Stomach smooth muscle (tissue), 2 donors: ENCODE data around the gene RIT2.
"Not testable (repeated sequence)": the region's sequence is repeated elsewhere in the genome, so short reads cannot be mapped to it uniquely, and the experiment has no call there.

Experiments used
- H3K27ac ChIP-seq: one replicate; pipeline ENCODE4 v1.7.0; 2013; ENCODE audit warnings: mild to moderate bottlenecking, low read length, inconsistent platforms
- H3K27me3 ChIP-seq, 2 donors: one replicate each; pipeline ENCODE4 v1.7.0; 2013; ENCODE audit warnings: low read length in 2 of 2; ENCODE audit not compliant: insufficient read depth in 2 of 2, control insufficient read depth in 1 of 2
- H3K36me3 ChIP-seq, 2 donors: one replicate each; pipeline ENCODE4 v1.7.0; 2013; ENCODE audit warnings: low read length in 2 of 2; ENCODE audit not compliant: control insufficient read depth in 2 of 2, insufficient read depth in 2 of 2
- H3K4me1 ChIP-seq: one replicate; pipeline ENCODE4 v1.7.0; 2013; ENCODE audit warnings: low read length; ENCODE audit not compliant: control insufficient read depth, insufficient read depth
- H3K4me3 ChIP-seq, 2 donors: one replicate each; pipeline ENCODE4 v1.7.0; 2013; ENCODE audit warnings: low read length in 2 of 2
- H3K9ac ChIP-seq, 2 donors: one replicate each; pipeline ENCODE4 v1.7.0; 2013; ENCODE audit warnings: low read length in 2 of 2, mild to moderate bottlenecking in 1 of 2
- H3K9me3 ChIP-seq, 2 donors: one replicate each; pipeline ENCODE4 v1.7.0; 2013; ENCODE audit warnings: low read length in 2 of 2; ENCODE audit not compliant: control insufficient read depth in 2 of 2
- donor health status: healthy.
- donor health status: Pancreatic carcinoma.

Gene RIT2

DNA sequence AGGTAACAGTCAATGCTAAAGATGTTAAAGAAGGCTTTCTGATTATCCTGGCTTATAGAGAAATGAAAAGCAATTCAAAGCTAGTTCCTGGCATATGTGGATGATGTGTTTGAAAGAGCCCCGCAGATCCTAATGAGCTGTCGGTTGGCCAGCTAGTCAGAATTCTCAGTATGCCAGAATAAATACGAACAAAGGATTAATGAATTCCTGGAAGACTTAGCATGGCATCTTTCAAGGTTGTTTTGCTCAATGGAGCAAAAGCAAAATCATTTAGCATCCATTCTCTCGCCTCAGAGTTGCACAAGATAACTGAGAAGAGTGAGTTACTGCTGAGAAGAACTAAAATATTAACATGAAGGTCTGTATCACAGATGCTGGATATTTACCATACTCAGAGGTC lies 307.6 kb downstream of the RIT2 start:
- Histone ChIP-seq H3K36me3 (no peaks in the 10 kb centered on the region), H3K4me1 (no peaks in the 10 kb centered on the region), H3K27ac (no peak overlapping the region), H3K9ac (no peak overlapping the region), H3K4me3 (no peak overlapping the region), H3K27me3 (no peaks in the 10 kb centered on the region), H3K9me3 (no peaks in the 10 kb centered on the region)

DNA sequence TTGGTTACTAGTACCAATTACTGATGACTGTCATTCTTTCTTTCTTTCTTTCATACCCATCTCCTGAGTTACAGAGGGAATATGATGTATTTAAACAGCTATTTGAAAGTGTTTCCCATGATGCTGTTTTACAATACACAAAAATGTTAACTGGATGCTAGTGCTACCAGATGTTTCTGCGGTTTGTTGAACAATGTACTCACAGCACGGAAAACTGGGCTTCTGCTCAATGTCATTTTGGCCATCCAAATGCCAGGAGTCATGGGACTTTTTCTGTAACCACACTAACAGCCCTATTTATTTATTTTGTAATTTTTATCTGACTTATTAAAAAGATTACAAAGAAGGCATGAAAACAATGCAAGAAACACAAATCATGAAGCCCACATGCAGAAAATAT lies 313.8 kb downstream of the RIT2 start:
- H3K9ac ChIP-seq, result no peak overlapping the region
- no peak overlapping the region for H3K4me3 ChIP-seq
- H3K4me1 ChIP-seq, result no peaks in the 10 kb centered on the region
- H3K36me3 ChIP-seq, result no peaks in the 10 kb centered on the region
- no peaks in the 10 kb centered on the region for H3K27me3 ChIP-seq
- no peaks in the 10 kb centered on the region for H3K9me3 ChIP-seq
- no peak overlapping the region for H3K27ac ChIP-seq

DNA sequence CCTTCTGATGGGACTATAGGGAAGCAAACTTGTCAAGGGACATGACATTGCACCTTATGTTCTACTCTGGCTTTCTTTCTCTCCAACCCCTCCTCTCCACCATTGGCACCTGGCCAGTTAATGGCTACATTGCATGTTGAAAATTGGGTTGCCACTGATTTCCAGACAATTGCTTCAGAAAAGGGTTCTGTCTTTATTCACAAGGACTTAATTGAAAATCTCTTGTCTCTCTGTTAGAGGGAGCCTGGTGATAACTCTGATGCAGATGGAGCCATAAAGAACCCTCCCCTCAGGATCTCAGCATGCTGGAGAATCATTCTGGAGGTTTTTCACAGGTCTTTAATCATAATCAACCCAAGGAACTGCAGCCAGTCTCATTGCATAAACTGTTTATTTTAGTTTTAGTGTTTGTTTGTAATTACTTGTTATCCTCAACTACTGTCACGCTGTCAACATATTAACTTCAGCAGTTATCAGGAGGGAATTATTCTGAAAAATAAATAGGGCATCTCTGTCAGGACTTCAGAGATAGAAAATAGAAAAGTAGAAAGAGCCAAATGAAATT lies 316.8 kb downstream of the RIT2 start:
- Histone ChIP-seq H3K27ac (no peak overlapping the region), H3K36me3 (no peaks in the 10 kb centered on the region), H3K9me3 (no peaks in the 10 kb centered on the region), H3K27me3 (no peaks in the 10 kb centered on the region), H3K4me1 (no peaks in the 10 kb centered on the region), H3K4me3 (no peak overlapping the region), H3K9ac (no peak overlapping the region)

DNA sequence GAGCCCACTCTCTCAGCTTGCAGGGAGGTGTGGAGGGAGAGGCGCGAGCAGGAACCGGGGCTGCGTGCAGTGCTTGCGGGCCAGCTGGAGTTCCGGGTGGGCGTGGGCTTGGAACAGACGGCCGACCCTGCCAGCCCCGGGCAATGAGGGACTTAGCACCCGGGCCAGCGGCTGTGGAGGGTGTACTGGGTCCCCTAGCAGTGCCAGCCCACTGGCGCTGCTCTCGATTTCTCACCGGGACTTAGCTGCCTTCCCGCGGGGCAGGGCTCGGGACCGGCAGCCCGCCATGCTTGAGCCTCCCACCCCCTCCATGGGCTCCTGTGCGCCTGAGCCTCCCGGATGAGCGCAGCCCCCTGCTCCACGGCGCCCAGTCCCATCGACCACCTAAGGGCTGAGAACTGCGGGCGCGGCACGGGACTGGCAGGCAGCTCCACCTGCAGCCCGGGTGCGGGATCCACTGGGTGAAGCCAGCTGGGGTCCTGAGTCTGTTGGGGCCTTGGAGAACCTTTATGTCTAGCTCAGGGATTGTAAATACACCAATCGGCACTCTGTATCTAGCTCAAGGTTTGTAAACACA lies 320.2 kb downstream of the RIT2 start:
- not testable (repeated sequence) for H3K27ac ChIP-seq, H3K9me3 ChIP-seq, H3K36me3 ChIP-seq, H3K4me3 ChIP-seq, H3K27me3 ChIP-seq, H3K9ac ChIP-seq, H3K4me1 ChIP-seq

DNA sequence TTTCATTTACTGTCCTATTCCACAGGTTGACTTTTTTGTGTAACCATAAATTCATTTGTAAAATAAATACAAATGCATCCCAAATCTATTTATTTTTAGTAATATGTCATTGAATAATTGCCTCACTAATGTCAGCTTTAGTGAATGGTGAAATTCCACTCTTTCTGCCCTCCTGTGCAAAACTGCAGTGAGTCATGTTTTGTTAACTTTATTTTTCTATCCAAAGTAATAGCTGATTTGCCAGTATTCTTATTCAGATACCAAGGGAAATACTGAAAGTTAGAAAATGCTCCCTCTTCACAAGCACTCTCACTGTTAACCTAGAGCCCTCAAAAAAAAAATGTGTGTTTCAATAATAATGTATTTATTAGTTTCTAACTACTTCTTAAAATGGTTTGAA lies 322.8 kb downstream of the RIT2 start:
- Histone ChIP-seq H3K36me3 (no peaks in the 10 kb centered on the region), H3K27ac (no peak overlapping the region), H3K9me3 (no peaks in the 10 kb centered on the region), H3K9ac (no peak overlapping the region), H3K4me3 (no peak overlapping the region), H3K27me3 (no peaks in the 10 kb centered on the region), H3K4me1 (no peaks in the 10 kb centered on the region)

DNA sequence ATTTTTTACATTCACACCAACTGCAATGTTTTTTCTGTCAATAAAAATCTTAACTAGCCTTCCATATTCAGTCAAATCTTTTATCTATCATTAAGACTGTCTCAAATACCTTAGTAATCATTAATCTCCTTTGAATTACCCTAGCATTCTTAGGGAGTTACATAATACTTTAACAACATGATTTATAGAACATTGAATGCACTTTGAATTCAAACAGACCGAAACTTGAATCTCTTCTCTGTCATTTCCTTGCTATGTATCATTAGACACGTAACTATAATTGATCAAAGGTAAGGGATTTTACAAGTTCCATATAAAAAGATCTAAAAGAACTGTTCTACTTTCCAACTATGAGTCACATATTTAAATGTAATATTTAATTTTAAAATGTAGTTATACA lies 330.9 kb downstream of the RIT2 start:
- H3K36me3 ChIP-seq, result no peaks in the 10 kb centered on the region
- H3K9me3 ChIP-seq, result no peaks in the 10 kb centered on the region
- no peak overlapping the region for H3K27ac ChIP-seq
- H3K27me3 ChIP-seq, result no peaks in the 10 kb centered on the region
- H3K9ac ChIP-seq, result no peak overlapping the region
- H3K4me1 ChIP-seq, result no peaks in the 10 kb centered on the region
- H3K4me3 ChIP-seq, result no peak overlapping the region

DNA sequence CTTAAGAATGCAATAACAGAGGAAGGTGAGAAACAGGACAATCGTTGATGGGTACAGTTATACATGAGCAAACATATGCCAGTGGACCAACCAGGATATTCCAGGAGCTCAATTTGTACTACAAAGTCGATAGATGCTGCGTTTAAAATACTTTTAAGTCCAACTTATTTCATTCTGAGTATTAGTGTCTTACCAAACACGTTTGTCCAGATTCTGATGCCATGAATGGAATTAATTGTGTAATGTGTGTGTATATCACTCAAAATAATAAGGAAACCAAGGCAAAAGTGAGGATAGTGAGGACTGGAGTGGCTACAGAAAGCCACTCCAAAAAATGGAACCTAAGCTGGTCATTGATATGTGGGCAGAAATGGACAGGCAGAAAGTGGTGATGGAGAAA lies 332.6 kb downstream of the RIT2 start:
- H3K4me1 ChIP-seq, result no peaks in the 10 kb centered on the region
- no peak overlapping the region for H3K27ac ChIP-seq
- no peak overlapping the region for H3K9ac ChIP-seq
- H3K27me3 ChIP-seq, result no peaks in the 10 kb centered on the region
- H3K9me3 ChIP-seq, result no peaks in the 10 kb centered on the region
- no peaks in the 10 kb centered on the region for H3K36me3 ChIP-seq
- no peak overlapping the region for H3K4me3 ChIP-seq

DNA sequence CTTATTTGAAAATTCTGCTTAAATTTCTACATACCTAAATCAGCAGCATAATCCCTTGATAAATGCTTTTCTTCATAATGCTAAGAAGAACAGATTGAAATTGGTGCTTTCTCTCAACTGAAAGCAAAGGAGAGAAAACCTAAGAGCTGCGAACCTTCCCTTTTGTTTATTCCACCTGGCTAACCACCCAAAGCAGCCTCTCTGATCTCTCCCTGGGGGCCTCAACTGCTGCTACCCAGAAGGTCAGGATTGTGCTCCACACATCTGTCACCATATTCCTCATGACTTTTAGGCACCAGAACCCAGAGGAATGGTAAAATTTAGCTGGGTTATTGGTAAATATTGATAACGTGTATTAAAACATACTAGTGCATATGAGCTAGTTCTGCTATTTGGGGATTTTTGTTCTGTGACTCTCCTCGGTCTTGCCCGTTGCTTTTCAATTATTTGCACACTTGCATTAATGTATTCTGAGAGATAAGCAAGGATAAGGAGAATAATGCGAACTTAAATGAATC lies 334.1 kb downstream of the RIT2 start:
- H3K9ac ChIP-seq, result no peak overlapping the region
- no peaks in the 10 kb centered on the region for H3K4me1 ChIP-seq
- H3K27me3 ChIP-seq, result no peaks in the 10 kb centered on the region
- no peak overlapping the region for H3K4me3 ChIP-seq
- no peak overlapping the region for H3K27ac ChIP-seq
- H3K9me3 ChIP-seq, result no peaks in the 10 kb centered on the region
- H3K36me3 ChIP-seq, result no peaks in the 10 kb centered on the region

DNA sequence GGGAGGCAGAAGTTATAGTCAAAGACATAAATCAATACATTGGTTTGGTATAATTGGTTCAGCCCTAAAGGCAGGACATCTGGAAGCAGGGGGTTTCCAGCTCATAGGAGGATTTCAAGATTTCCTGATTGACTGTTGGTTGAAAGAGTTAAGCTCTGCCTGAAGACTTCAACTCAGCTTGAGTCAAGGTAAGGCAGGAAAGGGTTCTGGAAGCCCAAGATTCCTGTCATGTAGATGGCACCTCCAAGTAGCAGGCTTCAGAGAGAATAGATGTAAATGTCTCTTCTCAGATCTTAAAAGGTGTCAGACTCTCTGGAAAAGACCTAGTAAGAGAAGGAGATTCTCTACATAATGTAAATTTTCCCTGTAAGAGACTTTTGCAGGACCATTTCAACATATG lies 335.3 kb downstream of the RIT2 start:
- no peaks in the 10 kb centered on the region for H3K27me3 ChIP-seq

DNA sequence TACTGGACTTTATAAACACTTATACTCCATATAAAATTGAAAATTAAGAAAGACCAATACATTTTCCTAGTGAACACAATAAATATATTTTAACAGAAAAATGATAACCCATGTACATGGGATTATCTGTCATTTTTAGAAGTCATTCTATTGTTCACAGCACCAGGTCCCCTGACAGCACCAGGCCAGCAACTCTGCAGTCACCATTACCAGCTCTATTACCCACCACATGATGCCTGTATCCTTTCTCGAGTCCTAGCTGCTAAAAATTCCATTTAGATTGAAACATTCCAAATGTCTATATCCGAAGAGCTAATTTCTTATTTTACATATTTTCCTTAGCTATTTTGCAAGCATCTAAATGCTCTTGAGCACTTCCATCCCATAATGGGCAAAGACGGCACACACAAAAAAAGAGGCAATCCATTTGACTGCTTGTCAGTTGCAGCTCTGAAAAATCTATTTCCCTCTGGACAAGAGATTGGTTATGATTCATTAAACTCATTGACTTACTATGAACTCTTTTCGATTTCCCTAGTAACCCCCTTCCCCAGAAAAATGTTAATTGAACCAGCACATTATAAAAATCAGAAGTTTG lies 336.9 kb downstream of the RIT2 start:
- Histone ChIP-seq H3K4me1 (no peaks in the 10 kb centered on the region), H3K36me3 (no peaks in the 10 kb centered on the region), H3K27me3 (no peaks in the 10 kb centered on the region), H3K4me3 (no peak overlapping the region), H3K27ac (no peak overlapping the region), H3K9me3 (no peaks in the 10 kb centered on the region), H3K9ac (no peak overlapping the region)

More for the DNA sequence above, 335.3 kb downstream of the RIT2 start:
- Histone ChIP-seq H3K36me3 (no peaks in the 10 kb centered on the region), H3K27ac (no peak overlapping the region), H3K4me3 (no peak overlapping the region), H3K9me3 (no peaks in the 10 kb centered on the region), H3K4me1 (no peaks in the 10 kb centered on the region), H3K9ac (no peak overlapping the region)

DNA sequence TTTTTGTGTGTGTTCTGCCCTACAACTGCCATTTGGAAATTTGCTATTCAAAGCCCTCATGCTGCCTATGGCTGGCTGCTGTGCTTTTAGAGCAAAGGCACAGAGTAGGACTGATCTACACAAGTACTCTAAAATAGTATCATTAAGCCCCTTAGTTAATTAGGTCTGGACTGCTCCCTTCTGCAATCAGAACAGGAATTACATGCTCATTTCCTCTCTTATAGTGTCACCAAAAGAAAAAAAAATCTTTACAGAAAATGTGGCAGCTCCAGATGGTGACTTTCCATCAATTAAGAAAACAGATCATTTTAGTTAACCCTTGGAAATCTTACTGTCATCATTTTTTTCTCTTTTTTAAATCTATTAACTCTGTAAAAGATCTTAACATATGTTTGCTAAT lies 337.5 kb downstream of the RIT2 start:
- Histone ChIP-seq H3K4me3 (no peak overlapping the region), H3K9me3 (no peaks in the 10 kb centered on the region), H3K27ac (no peak overlapping the region), H3K9ac (no peak overlapping the region), H3K36me3 (no peaks in the 10 kb centered on the region), H3K27me3 (no peaks in the 10 kb centered on the region), H3K4me1 (no peaks in the 10 kb centered on the region)
